SK-MEL-5 (cell line): ENCODE measurements around the gene DMD. TPM values are rescaled to one million over a fixed set of nuclear protein-coding genes. Genes with fewer than 3 reads are reported as not detected.
"Not testable (repeated sequence)": the region's sequence is repeated elsewhere in the genome, so short reads cannot be mapped to it uniquely, and the experiment has no call there.

ENCODE experiments used
- DNase-seq: peaks from one replicate; pipeline ENCODE4 v3.0.0-alpha.2; 2016; ENCODE audit warnings: low read depth, low spot score
- in situ Hi-C: cut with HindIII; loops from 2 replicates; pipeline ENCODE4 v1.10.0; 2016; ENCODE audit warnings: low sequenced_read_pairs, high pct_unique_total_duplicates, low pct_unique_long_range_greater_than_20kb
- total RNA-seq: library from RNA; depleted of rRNA; stranded (reverse); fragments of >200 nt; shearing (Covaris generic); gene quantifications from 2 replicates; pipeline ENCODE4 v1.2.3, GENCODE V29; 2014

The DMD gene
- total RNA-seq, 1 experiment from 2014 or later, result 12.9 TPM

- DNase-seq, result no peak
- in situ Hi-C loops, result no loop called here
Measured at GRCh38 chrX:32598707-32599106, 612.6 kb downstream of the DMD start.

DNA sequence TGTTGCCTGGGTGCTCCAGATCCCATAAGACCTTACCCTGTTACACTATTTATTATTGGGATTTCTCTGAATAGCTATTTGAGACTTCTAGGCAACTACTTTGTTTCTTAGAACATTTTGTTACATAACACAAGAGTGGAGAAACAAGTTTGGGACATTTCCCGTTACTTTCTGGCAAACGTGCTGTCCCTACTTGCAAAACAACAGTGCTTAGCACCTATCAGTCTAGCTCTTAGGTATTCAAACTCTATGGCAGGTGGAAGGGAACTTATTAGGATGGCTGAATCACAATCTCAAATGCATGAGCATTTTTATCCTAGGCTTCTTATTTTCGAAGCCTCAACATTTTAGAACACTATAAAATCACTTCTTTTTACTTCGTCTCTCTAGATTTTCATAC lies 613.6 kb downstream of the DMD start:
- no peak for DNase-seq
- in situ Hi-C loops, result no loop called here

- in situ Hi-C loops, result no loop called here
- no peak for DNase-seq
Measured at GRCh38 chrX:32592786-32593185, 618.6 kb downstream of the DMD start.

- DNase-seq, result no peak
- in situ Hi-C loops, result no loop called here
Measured at GRCh38 chrX:32591589-32591988, 619.8 kb downstream of the DMD start.

- in situ Hi-C loops, result no loop called here
- DNase-seq, result no peak
Measured at GRCh38 chrX:32582729-32583128, 628.6 kb downstream of the DMD start.

DNA sequence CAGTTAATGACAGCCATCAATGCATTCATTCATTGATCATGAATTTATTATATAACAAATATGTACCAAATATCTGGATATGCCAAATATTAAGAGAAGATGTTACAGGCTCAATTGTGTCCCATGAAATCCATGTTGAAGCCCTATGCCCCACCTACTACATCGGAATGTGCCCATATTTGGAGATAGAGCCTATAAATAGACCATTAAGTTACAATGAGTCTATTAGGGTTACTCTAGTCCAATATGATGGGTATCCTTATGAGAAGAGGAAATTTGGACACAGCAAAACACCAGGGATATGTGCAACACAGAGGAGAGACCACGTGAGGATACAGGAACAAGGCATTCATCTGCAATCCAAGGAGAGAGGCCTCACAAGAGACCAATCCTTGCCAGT lies 634.5 kb downstream of the DMD start:
- in situ Hi-C loops, result no loop called here
- DNase-seq, result no peak

GRCh38 chrX:32572644-32573043 lies 638.7 kb downstream of the DMD start:
- in situ Hi-C loops, result no loop called here
- DNase-seq, result no peak

DNA sequence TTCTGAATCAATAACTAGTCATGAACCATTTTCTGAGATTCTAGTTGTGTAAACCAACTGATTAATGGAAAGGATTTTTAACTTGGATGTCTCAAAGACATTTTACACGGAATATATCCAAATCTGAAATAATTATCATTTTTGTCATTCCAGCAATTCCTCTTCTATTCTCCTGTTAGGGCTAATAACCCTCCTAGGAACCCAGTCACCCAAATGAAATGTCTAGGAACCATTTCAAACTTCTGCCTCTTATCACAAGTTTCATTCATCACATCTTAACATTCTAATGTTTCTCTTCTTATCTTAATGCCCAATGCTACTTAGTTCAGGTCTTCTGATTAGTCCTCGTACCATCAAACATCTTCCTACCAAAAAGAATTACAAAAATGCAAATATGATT lies 639.8 kb downstream of the DMD start:
- no peak for DNase-seq
- in situ Hi-C loops, result no loop called here

DNA sequence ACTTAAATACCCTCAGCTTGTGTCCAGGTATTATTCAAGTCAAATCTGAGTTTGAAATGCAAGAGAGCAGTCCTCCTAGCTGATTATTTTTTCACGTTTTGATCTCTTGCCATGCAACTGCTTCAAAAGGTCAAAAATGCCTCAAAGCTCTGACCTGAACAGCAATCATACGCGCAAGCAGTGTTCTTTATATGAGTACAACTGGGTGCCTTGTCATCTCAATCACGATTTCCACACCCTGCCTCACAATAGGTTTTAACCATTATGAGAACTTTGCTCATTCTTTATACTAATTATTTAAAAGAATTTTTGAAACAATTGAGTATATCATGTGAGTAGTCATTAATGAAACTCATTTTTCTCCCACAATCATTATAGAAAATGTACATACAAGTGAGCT lies 649.1 kb downstream of the DMD start:
- peak; percentile 52 for DNase-seq
- in situ Hi-C loops, result no loop called here

DNA sequence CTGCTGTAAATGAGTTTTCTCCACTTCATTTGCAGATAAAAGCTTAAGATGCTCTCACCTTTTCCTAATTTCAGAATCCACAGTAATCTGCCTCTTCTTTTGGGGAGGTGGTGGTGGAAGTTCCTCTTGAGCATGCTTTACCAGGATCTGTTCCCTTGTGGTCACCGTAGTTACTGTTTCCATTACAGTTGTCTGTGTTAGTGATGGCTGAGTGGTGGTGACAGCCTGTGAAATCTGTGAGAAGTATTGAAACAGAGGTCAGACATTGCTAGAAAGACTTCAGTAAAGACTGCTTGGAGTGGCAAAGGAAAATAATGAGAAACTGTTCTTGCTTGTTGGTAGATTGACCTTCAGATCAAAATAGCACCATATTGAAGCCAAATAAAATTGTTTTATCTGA lies 666.2 kb downstream of the DMD start:
- DNase-seq, result no peak
- in situ Hi-C loops, result no loop called here

- in situ Hi-C loops, result no loop called here
- no peak for DNase-seq
Measured at GRCh38 chrX:32538554-32538953, 672.8 kb downstream of the DMD start.

- DNase-seq, result no peak
- in situ Hi-C loops, result no loop called here
Measured at GRCh38 chrX:32533848-32534247, 677.5 kb downstream of the DMD start.

DNA sequence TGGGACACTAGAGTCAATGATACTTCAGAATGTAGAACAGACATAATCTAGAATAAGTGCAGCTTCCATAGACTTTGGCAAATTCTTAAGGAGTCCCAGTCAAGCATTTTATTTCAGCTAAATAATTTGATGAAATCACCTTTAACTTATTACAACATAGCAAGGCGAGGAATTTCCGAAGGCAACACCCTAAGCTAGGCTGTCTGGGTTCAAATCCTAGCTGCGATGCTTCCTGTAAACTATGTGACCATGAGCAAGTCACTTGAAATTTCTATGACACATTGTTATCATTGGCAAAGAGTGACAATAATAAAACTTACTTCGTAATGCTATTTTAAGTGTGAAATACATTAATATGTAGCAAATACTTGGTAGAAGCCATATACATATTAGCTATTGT lies 679.1 kb downstream of the DMD start:
- in situ Hi-C loops, result no loop called here
- no peak for DNase-seq

GRCh38 chrX:32530802-32531403 lies 680.4 kb downstream of the DMD start:
- peak; percentile 57 for DNase-seq
- in situ Hi-C loops, result no loop called here

- in situ Hi-C loops, DNase-seq: not testable (repeated sequence)
Measured at GRCh38 chrX:32528451-32528850, 682.9 kb downstream of the DMD start.

DNA sequence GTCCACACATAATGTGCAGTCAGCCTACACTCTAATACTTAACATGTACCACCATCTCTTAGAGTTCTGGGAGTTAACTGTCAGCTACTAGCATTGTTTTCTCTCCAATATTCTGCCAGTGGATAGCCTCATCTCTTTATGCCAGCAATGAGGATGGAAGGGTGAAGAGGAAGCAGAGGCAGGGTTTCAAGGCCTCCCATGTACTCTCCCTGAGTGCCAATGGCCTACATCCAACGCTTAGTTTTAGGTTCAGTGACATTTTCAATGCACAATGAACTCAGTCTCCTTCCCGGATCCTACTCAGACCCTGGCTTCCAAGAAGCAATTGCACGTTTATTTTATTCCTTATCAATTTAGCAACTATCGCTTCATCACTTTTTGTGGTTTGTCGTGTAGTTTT lies 686.1 kb downstream of the DMD start:
- DNase-seq, result no peak
- in situ Hi-C loops, result no loop called here

DNA sequence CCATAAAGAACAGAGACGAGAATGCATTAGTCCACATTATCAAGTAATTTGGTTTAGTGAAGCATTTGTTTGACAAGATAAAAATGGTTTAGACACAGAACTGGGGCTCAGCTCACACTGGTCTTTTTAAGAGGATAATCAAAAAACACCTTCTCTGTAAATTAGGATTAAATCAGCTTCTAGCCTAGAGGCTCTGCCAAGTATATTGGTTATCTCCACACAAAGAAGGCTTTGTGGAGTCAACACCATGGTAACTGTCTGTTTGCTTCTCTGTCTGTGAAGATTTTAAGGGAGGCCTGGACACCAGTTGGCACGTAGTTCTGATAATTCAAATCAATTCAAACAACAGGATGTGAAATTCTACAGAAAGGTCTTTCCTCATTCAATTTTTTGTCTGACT lies 687.0 kb downstream of the DMD start:
- DNase-seq, result peak; percentile 22
- in situ Hi-C loops, result no loop called here

- in situ Hi-C loops, result no loop called here
Measured at GRCh38 chrX:32520789-32521188, 690.6 kb downstream of the DMD start.

DNA sequence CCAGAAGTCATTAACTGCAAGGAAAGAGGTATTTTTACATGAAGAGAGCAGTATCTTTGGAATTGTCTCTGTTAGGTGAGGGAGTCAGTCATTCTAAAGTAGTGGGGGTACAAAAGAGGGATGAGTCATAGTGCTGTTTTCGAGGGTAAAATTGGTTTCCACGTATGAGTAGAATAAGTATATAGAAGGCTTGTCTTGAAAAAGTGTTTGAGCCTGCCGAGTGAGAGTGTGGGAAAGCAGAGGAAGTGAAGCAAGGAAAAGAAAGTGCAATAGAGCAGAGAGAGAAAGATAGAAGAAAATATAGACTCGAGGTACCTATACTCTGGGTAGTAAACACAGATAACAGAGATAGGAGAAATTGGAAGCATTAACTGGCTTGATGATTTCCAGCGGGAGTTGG lies 696.4 kb downstream of the DMD start:
- no peak for DNase-seq
- in situ Hi-C loops, result no loop called here

More at GRCh38 chrX:32520789-32521188, 690.6 kb downstream of the DMD start:
- DNase-seq, result no peak

- in situ Hi-C loops, result no loop called here
- DNase-seq, result no peak
Measured at GRCh38 chrX:32501606-32502005, 709.7 kb downstream of the DMD start.
